Fibroblast of skin of left biceps (primary cell): ENCODE data around the gene PPM1M.
"Not testable (repeated sequence)": the region's sequence is repeated elsewhere in the genome, so short reads cannot be mapped to it uniquely, and the experiment has no call there.

Experiments used
- DNase-seq, 2 experiments: peaks; one replicate each; pipeline ENCODE4 v3.0.0-alpha.2; 2013; ENCODE audit warnings: low read depth in 2 of 2

PPM1M gene

DNA sequence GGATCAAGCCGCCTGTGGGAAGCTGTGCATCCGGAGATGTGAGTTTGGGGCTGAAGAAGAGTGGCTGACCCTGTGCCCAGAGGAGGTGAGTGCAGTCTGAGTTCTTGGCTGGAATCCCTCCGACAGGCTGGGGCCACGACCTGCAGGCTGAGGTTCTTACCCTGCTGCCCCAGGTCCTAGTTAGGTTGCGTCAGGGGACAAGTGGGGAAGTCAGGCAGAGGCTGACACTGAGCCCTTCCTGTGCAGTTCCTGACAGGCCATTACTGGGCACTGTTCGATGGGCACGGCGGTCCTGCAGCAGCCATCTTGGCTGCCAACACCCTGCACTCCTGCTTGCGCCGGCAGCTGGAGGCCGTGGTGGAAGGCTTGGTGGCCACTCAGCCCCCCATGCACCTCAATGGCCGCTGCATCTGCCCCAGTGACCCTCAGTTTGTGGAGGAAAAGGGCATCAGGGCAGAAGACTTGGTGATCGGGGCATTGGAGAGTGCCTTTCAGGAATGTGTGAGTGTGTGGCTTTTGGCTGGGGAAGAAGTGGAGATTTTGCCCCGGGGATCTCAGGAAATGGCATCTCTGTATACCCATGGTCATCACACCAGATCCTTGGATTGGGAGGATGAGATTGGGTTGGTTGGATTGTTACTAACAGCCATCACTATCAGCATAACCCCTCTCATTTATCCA is 1.3 kb downstream of the PPM1M start:
- DNase-seq: no peak

GRCh38 chr3:52247409-52248164 is 2.0 kb downstream of the PPM1M start:
- DNase-seq: no peak

GRCh38 chr3:52248165-52248541 is 2.6 kb downstream of the PPM1M start:
- no peak for DNase-seq

DNA sequence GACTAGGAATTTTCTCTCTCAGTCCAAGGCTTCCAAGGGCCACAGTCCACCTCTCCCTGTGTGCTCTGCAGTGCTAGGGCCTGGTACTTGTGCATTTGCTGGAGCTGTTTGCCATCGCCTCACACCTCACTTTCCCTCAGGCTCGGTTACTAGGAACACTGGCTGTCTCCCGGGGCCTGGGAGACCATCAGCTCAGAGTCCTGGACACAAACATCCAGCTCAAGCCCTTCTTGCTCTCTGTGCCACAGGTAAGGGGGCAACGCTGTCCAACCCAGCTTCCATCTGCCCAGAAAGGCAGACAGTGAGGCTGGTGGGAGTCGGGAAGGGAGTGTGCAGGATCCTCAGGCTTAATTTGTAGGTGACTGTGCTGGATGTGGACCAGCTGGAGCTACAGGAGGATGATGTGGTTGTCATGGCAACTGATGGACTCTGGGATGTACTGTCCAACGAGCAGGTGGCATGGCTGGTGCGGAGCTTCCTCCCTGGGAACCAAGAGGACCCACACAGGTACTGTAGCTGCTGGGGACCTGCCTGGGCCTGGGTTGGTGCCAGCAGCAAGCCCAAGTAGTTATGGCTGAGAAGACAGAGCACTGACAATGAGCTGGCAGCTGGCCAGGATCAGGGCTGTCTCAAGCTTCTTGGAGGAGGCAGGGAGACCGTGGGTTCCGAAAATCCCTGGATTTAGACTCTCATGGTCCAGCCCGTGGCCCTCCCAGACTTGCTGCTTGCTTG is 3.4 kb downstream of the PPM1M start:
- no peak for DNase-seq

DNA sequence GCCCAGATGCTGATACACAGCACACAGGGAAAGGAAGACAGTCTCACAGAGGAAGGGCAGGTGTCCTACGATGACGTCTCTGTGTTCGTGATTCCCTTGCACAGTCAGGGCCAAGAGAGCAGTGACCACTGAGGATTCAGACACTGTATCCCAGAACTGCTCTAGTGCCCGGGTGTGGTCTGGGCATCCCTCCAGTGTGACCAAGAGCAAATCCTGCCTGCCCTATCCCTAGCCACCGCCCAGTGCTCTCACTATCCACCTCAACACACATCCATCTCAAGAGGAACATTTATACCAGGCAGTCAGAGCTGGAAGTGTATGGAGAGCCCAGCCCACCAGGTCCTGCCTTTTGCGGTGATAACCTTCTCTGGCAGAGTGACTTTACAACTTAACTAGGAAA is 4.1 kb downstream of the PPM1M start:
- DNase-seq: no peak

GRCh38 chr3:52250122-52250521 is 4.6 kb downstream of the PPM1M start:
- DNase-seq: no peak

- no peak for DNase-seq
These were observed 8.1 kb downstream of the PPM1M start for GRCh38 chr3:52253314-52254304.

- DNase-seq: no peak
These were observed 9.0 kb downstream of the PPM1M start for GRCh38 chr3:52254608-52255007.

DNA sequence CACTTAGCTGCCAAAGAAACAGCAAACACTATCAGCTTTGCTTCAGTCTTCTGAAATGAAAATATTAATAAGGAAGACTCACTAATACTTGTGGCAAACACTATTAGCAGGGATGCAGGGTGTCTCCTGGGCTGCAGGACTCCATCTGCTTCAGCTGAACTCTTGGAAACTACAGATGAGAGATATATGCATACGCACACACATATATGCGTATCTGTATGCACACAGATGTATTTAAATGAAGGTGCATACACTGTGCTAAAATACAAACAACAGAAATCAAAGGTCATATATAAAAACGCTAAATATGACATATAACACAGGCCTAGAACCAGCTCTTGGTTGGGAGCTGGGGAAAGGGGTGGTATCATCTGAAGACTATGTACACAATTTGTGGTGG is 10.6 kb downstream of the PPM1M start:
- no peak for DNase-seq

GRCh38 chr3:52256622-52257021 is 11.1 kb downstream of the PPM1M start:
- DNase-seq: no peak

DNA sequence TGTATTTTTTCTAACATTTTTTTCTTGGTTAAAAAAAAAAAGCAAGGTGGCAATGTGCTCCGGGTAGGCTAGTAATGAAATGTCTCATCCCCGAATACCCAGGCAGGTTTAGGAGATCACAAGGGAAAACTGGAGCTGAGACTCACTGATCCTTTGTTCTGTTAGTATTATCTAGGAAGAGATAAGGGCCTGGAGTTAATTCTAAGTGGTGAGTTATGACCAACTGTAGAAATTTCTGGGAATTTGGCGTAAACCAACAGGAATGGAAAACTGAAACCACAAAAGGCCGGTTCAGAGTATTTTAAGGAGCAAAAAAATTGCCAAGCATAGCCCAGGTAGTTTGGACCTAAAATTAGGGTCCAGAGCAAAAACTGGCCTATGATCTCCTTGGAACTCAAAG is 12.4 kb downstream of the PPM1M start:
- no peak for DNase-seq

DNA sequence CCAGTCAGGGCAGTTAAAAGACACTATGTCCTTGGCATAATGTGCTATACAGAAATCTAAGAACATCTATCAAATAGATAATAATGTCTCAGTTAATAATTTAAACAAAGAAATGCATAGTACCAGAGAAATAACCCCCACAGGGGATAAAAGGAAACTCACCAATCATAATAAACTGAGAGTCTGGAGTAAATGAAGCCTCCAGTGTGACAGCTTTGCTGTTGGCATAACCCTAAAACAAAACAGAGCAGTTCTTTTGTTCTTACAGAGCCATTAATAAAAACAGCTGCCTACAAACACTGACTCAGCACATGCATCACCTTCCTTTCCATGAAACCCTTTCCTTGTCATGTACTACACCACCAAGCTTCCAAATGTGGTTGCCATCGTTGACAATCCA is 13.5 kb downstream of the PPM1M start:
- no peak for DNase-seq

DNA sequence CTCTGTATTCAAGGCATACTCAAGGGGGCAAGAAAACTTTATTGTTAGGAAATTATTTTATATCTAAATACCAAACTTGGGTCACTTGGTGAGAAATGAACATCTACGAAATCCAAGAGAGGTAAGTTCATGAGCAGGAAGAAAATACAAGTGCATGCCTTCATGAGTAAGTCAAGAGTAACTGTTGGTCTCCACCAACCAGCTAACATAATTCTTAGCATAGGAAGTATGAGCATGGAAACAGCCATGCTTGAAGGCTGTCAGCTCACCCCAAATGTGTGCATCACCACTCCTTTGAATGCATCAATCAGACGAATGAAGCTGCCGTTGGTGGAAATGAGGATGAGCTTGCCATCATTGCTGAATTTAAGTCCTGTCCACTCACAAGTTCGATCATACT is 13.9 kb downstream of the PPM1M start:
- no peak for DNase-seq

- no peak for DNase-seq
These were observed 16.9 kb downstream of the PPM1M start for GRCh38 chr3:52262447-52262846.

GRCh38 chr3:52265387-52265786 is 19.8 kb downstream of the PPM1M start:
- no peak for DNase-seq

DNA sequence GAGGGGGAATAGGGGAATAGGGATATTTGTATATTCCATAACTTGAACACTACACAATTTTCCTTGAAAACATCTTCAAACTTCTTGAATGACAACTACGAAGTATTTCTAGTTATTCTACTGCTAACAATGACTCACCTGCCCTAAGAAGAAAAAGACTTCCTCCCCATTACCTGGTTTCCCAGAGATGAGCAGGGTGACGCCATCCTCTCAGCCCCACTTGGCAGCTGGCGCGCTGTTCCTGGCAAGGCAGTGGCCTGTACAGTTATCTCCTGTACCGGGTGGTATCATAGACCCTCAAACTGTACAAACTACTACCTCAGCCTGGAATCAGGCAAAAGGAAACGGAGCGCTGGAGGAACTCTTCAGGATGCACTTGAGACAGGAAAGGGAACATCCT is 22.5 kb downstream of the PPM1M start:
- no peak for DNase-seq

DNA sequence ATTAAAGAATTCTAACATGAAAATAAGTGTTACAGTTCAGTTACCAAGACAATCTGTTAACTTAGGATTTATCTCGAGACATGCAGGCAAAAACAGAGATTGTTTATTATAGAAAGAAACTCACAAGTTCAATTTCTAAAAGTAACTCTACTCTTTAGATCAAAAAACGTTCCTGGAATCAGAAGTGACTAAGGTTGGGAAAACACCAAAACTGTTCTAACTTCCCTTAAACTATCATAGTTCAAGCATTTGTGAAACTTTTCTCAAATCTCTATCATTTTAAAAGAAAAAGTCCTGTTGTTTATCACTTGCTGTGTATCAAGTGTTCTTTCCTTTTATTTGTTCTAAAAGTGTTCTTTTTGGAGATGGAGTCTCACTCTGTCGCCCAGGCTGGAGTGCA is 24.2 kb downstream of the PPM1M start:
- DNase-seq: no peak

DNA sequence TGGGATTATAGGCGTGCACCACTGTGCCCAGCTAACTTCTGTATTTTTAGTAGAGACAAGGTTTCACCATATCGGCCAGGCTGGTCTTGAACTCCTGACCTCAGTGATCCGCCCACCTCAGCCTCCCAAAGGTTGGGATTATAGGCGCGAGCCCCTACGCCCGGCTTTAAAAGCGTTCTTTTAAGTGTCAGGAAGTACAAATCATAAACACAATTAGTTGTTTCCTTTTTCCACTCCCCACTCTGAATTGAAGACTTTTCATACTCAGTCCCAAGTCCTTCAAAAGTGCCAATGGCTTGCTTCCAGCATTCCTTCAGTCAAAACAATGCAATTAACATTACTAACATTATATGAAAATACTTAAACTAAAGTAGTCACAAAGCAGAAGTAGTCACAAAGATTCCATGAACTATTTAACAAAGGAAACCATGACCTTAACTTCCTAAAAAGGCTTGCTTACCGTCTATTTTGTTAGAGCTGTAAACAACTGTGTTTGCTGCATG is 24.7 kb downstream of the PPM1M start:
- DNase-seq: no peak

- not testable (repeated sequence) for DNase-seq
These were observed 26.6 kb downstream of the PPM1M start for GRCh38 chr3:52272172-52272571.

DNA sequence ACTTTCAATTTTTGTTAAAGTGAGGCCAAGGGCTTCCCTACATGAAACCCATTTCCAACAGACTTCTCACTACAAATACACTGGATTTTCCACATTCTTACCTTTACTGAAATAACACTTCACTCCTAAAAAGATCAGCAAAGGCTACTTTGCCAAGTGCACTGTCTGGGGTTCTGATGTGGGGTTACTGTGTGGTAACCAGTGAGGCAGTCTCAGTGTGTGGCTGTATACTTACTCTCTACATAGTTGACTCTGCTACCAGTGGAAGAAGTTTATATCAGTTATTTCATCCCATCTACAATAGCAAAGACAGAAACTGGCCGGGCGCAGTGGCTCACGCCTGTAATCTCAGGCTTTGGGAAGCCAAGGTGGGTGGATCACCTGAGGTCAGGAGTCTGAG is 27.3 kb downstream of the PPM1M start:
- no peak for DNase-seq

DNA sequence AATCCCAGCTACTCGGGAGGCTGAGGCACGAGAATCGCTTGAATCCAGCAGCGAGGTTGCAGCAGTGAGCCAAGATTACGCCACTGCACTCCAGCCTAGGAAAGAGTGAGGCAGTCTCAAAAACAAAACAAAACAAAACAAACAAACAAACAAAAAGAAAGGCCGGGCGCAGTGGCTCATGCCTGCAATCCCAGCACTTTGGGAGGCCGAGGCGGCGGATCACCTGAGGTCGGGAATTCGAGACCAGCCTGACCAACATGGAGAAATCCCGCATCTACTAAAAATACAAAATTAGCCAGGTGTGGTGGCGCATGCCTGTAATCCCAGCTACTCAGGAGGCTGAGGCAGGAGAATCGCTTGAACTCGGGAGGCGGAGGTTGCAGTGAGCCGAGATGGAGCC is 29.2 kb downstream of the PPM1M start:
- DNase-seq: not testable (repeated sequence)
